CD4-positive, alpha-beta T cell treated with Interleukin-6 for 4 hours (primary cell): Measurements from ENCODE around the gene CERS1.

ENCODE experiments used
- DNase-seq: peaks from one replicate; pipeline ENCODE4 v3.0.0-alpha.2; 2020; ENCODE audit warnings: mixed read lengths

The CERS1 gene

GRCh38 chr19:18853755-18854427, 42.1 kb downstream of the CERS1 start:
- DNase-seq: no peak

GRCh38 chr19:18852648-18853047, 43.3 kb downstream of the CERS1 start:
- no peak for DNase-seq

DNA sequence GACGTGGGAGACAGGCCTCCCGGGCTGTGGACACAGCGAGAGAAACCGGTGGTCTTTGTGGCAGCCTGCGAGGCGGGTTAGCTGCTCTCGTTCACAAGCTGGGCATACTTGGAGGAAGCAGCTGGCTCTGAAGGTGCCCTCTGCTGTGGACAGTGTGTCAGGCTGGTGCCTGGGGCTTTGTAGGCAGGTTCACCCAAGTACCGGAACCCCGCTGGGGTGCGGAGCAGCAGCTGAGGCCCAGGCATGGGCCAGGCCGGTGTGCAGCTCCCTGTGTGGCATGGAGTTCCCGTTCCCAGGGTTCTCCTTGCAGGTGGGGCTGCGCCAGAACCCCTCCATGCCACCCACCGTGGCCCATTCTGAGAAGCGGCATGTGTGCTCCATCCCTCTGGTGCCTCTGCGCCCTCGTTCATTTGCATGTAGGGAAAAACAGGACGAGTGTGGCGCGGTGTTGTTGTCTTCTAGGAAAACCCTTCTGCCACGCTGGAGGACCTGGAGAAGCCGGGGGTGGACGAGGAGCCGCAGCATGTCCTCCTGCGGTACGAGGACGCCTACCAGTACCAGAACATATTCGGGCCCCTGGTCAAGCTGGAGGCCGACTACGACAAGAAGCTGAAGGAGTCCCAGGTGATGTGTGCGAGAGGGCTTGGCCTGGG, 44.2 kb downstream of the CERS1 start:
- no peak for DNase-seq

DNA sequence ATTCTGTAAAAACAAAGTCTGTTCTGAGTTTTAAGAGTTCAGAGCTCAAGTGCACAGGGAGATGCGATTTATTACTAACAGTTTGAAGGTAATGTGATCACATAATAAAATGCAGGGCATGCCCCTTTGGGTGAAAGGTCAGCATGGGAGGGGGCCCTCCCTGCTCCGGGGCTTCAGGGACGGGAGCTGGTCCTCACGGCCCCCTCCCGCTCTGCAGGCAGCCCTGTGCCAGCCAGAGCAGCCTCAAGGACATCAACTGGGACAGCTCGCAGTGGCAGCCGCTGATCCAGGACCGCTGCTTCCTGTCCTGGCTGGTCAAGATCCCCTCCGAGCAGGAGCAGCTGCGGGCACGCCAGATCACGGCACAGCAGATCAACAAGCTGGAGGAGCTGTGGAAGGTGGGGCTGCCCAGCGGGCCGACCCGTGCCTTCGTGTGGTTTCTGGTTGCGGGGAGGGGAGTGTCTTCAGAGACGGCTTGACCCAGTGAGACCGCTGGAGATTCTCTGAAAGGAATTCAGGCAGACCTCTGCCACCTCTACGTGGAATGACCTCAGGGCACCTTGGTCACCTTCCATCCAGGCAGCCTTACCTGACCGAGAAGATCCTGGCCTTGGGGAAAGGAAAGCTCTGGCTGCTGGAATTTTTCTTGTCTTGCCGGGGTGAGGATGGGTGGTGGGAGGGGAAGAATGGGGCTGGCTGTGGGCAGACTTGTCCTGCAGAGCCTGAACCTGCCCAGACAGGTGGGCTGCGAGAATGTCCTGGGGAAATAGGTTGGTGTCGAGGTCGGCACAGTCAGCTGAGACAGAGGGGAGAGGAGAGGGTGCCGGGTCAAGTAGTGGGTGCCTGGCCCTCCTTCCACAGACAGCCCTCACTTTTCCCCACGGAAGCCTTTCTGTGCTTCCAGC, 45.2 kb downstream of the CERS1 start:
- no peak for DNase-seq

DNA sequence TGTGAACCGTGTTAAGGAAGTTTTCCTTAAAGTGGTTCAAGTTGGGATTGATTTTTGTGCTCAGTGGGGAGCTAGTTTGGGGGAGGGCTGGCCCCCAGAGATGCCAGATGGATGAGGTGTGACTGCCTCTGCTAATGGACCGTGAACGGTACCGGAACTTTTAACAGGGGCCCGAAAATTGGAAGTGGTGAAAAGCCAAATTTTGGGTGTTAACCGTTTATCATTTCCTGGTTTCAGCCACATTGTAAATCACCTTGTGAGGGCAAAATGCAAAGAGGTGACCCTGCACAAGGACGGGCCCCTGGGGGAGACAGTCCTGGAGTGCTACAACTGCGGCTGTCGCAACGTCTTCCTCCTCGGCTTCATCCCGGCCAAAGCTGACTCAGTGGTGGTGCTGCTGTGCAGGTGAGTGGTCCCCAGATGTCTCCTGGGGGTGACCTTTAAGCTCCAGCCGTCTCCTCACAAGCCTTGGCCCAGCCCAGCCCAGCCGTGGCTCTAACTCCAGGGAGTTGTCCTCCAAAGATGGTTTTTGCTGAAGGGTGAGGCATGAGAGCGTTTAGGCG, 46.0 kb downstream of the CERS1 start:
- no peak for DNase-seq

DNA sequence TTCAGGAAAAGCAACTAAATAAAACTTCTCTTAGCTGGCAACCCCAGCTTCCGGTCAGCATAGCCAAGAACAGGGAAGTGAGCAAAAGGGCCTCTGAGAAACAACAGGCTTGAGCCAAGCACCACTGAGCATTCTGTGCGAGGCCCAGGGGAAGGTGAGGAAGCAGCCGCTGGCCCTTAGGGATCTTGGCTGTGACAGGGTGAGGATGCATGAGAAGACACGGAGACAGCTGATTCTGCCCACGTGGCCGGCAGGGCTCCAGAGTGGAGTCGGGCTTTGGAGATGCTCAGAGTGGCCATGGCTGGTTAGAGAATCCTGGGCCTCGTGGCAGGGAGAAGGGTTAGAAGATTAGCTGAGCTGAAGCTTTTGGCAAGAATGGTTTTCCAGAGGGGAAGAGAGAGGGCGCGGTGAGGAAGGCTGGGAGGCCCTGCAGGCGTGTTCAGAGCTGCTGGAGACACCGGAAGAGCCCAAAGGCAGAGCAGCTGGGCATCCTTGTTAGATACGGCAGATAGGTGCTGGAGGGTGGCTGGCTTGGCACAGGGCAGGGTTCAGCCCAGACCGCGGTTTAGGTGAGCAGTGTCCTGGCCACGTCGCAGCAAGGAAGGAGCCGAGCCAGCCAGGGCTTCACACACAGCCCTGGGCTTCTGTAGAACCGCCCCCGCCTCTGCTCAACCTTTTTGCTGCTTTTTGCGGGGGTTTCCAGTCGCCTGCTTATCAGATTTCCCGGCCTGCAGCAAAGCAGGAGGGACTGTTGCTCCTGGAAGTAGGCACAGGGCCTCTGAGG, 46.9 kb downstream of the CERS1 start:
- DNase-seq: no peak

- no peak for DNase-seq
Measured at GRCh38 chr19:18847549-18848463, 48.2 kb downstream of the CERS1 start.

DNA sequence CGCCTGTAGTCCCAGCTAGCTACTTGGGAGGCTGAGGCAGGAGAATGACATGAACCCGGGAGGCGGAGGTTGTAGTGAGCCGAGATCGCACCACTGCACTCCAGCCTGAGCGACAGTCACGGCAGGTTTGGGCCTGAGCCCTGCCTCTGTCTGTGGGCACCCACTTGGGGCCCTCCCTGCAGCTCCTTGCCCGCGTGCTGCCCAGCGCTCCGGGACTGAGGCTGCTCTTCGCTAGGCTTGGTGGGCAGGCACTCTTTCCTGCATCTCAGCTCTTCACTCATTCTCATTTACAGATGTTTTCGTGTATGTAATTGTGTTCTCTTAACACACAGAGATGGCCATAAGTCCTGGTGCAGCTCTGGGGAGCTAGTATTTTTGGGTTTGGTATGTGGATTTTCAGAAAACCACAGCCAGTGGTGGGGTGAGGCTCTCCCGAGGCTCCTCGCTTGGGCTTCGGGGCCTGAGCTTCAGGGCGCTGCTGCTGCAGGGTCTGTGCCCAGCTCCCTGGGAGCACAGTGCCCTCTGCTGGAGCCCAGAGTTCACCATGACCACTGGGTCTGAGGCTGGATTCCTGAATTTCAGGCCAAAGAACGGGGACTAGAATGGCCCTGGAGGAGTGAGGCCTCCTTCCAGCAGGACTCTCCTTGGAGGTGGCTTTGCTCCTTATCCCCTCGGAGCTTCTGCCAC, 49.0 kb downstream of the CERS1 start:
- peak; percentile 74 for DNase-seq

- DNase-seq: no peak
Measured at GRCh38 chr19:18845961-18846360, 50.0 kb downstream of the CERS1 start.

DNA sequence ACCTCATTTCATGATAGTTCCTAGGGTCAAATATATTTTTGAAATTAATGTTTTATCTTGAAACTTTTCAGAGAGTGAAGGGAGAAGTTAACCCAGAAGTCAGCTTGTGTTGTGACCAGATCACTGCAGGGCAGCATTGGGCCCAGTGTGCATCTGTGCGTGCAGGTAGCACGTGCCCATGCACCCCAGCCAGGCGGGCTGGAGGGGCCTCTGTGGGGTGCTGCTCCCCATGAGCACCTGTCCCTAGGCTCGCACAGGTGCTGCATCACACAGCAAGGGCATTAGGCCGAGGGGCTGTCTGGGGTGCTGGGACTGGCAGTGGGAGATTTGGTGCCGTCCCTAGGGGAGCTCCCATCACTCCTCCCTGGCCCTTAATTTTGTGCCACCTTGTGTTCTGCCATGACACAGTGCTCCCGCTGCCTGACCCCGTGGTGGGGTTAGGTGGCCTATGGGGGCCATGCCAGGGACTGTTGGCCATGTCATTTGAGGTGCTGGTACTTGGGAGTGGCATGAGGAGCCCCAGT, 51.1 kb downstream of the CERS1 start:
- DNase-seq: no peak

DNA sequence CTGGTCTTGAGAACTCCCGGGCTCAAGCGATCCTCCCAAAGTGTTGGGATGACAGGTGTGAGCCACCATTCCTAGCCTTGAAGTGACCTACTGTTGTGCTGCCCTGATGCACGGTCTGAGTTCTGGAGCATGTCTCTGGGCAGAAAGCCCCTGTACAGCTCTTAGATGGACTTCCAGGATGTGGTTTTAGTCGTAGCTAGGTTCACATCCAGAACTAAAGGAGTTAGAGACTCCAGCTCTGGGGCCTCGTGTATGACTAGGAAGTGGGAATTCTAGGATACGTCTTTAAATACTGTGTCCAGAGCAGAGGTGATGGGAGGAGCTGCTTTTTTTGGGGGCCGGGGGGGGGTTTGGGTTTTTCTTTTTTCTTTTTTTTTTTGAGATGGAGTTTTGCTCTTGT, 52.0 kb downstream of the CERS1 start:
- DNase-seq: no peak

DNA sequence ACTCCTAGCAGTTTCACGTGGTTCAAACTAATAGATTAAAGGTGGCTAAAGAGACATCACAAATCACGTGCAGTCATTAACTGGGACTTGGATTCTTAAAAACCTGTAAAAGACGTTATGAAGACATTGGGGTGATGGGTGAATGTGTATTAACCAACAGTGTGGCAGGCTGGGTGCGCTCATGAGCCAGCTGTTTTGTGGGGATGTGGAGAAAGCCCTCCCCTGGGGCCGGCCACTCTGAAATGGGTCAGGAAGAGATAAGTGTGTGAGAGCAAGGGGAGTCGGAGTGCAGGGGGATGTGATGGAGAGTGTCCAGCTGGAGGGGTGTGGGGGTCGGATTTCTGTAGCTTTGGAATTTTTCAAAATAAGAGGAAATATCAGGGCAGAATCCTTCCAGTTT, 53.8 kb downstream of the CERS1 start:
- no peak for DNase-seq

DNA sequence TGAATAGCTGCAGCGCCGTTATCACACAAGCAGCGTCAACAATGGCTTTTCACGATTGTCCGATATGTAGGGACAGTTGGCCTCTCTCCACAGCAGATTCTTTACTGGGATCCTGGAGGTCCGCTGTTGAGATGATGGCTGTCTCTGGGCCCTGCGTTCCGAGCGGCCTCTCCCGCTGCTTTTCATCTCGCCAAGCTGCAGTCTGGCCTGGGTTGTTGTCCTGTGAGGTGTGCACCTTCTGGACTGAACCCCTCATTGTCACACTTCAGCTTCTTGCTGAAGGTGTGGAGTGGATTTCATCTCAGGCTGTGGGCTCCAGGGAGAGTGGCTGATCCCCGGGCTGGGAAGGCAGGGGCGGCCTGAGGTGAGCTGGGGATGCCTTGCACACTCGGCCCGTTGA, 54.6 kb downstream of the CERS1 start:
- no peak for DNase-seq

DNA sequence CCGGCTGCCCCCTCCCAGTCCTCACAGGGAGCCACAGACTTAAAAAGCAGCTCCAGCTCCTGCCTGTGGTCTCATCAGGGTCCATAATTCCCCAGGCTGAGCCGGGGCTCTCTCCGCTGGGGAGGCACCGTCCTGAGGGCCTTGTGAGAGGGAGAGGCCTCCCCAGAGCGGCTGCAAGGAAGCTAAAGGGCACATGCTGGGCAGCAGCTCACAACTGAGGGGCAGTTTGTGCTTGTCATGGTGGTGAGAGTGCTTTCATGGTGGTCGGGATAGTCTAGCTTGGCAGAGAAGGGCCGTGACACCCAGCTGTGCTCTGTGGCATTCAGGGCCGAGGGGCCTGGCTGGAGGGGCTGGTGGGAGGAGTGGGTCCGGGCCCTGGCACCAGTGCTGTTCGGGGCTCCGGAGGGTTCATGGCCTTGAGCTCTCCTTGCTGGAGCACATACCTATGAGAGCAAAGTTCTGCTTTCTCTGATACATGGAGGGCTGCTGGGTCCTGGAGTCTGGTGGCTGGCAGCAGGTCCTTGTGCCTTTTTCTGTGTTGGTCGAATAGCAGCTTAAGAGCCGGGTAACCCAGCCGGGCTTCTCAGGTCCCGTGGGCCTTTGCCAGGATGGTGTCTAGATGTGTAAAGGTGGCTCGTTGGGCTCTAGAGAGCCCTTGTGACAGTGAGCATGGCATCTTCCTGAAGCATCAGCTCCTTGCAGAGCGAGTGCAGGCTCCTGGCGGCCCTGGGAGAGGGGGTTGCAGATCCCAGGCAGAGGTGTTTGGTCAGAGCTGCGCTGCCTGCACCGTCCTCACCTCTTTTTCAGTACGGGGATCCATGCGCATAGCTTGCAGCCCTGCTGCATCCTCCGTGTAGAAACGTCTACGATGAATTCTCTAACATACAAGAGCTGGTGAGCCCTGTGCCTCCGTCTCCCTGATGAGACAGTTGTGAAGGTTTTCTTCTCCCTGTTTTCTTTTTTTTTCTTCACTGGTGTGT, 55.4 kb downstream of the CERS1 start:
- no peak for DNase-seq

GRCh38 chr19:18839465-18840287, 56.3 kb downstream of the CERS1 start:
- no peak for DNase-seq

DNA sequence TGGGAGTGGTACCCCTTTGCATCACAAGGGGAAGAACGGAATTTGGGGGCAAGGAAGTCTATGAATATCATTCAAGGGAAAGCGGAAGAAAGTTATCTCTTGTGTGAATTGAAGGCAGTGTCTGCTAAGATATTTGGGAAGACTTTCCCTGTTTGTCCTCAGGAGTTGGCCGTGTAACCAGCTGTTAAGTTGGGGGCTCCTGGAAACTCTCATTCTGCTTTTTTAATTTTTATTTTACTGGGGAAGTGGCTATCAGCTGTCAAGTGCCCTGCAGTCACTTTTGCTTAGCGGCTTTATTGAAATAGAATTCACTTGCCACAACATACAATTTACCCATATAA, 61.3 kb downstream of the CERS1 start:
- no peak for DNase-seq

- no peak for DNase-seq
Measured at GRCh38 chr19:18833849-18834643, 61.9 kb downstream of the CERS1 start.

DNA sequence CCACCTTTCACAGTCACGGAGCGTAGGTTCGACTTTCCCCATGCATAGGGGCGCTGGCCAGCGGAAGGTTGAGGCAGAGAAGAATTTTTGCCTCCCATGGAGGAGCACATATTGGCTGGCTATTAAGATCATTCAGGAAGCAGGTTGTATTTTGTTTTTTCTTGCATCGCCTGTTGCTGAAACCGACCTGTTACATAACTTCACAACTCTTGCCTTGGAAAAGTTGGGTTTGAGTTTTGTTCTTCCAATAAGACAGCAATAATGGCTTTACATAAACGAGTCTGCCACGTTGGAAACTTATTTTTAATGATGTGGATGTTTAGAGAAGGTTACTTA, 62.8 kb downstream of the CERS1 start:
- DNase-seq: no peak
